H1 (cell line): Measurements from ENCODE around the gene SLC7A7. TPM values are rescaled to one million over a fixed set of nuclear protein-coding genes. Genes with fewer than 3 reads are reported as not detected.

Source experiments
- CTCF ChIA-PET: fragments of 300-600 bp; sonication (Branson Sonifier 250); formaldehyde crosslinking; loops from one replicate; lab custom pipeline; 2021; ENCODE audit not compliant: partially characterized antibody; lab: Charles Lee
- POLR2A ChIA-PET: fragments of 300-600 bp; sonication (Branson Sonifier 250); formaldehyde crosslinking; loops from one replicate; lab custom pipeline; 2021; ENCODE audit warnings: inconsistent platforms; ENCODE audit not compliant: partially characterized antibody; lab: Charles Lee
- DNase-seq, 2 experiments: peaks; one replicate each; pipeline versions ENCODE4 v3.0.0 to v3.0.0-alpha.2; 2010 to 2022; ENCODE audit warnings: low spot score in 2 of 2, low read depth in 1 of 2, mixed read lengths in 1 of 2
- FAIRE-seq: peaks from 2 replicates; lab custom pipeline; 2011; peaks lifted over from hg19 to GRCh38; lab: Jason Lieb, UNC
- H2AFZ ChIP-seq: 2 replicates; pipeline ENCODE4 v1.8.1; 2012; ENCODE audit warnings: low read length, inconsistent platforms
- H2AK5ac ChIP-seq: 2 replicates; pipeline ENCODE4 v1.6.1; 2013; ENCODE audit warnings: low read depth, low read length
- H2BK120ac ChIP-seq: replicated peaks from 2 replicates; pipeline ENCODE3; 2013; ENCODE audit warnings: low read depth, low read length, inconsistent platforms
- H2BK12ac ChIP-seq: 2 replicates; pipeline ENCODE4 v1.6.1; 2013; ENCODE audit warnings: low read depth, low read length
- H2BK15ac ChIP-seq: 2 replicates; pipeline ENCODE4 v1.6.1; 2013; ENCODE audit warnings: low read length
- H2BK20ac ChIP-seq: 2 replicates; pipeline ENCODE4 v1.6.1; 2013; ENCODE audit warnings: low read length
- H2BK5ac ChIP-seq: 2 replicates; pipeline ENCODE4 v1.6.1; 2013; ENCODE audit warnings: low read depth, low read length
- H3K14ac ChIP-seq: 2 replicates; pipeline ENCODE4 v1.6.1; 2013; ENCODE audit warnings: inconsistent platforms; ENCODE audit not compliant: insufficient read length
- H3K18ac ChIP-seq: 2 replicates; pipeline ENCODE4 v1.6.1; 2013; ENCODE audit warnings: low read length; ENCODE audit errors: extremely low read depth
- H3K23ac ChIP-seq: 2 replicates; pipeline ENCODE4 v1.6.1; 2013; ENCODE audit warnings: inconsistent platforms; ENCODE audit not compliant: insufficient read length
- H3K23me2 ChIP-seq: 2 replicates; pipeline ENCODE4 v1.6.1; 2013; ENCODE audit warnings: low read depth, low read length
- H3K27ac ChIP-seq: 2 replicates; pipeline ENCODE4 v1.6.1; 2011; ENCODE audit warnings: low read depth, low read length, inconsistent platforms
- H3K27me3 ChIP-seq, 4 experiments: replicated peaks in 1 of 4; 1 replicate in 1 of 4; 2 replicates in 3 of 4; pipeline versions ENCODE4 v1.6.1 to v1.8.1; 2011 to 2013; ENCODE audit warnings: low read length in 3 of 4, mild to moderate bottlenecking in 3 of 4, inconsistent platforms in 2 of 4, mixed read lengths in 2 of 4, moderate library complexity in 1 of 4; ENCODE audit not compliant: control insufficient read depth in 3 of 4, insufficient read depth in 3 of 4; ENCODE audit errors: extremely low read depth in 1 of 4
- H3K36me3 ChIP-seq, 4 experiments: 2 replicates each; pipeline versions ENCODE4 v1.6.1 to v1.8.1; 2011 to 2013; ENCODE audit warnings: mild to moderate bottlenecking in 4 of 4, low read length in 3 of 4, moderate library complexity in 2 of 4, control low read depth in 1 of 4, inconsistent platforms in 1 of 4; ENCODE audit not compliant: insufficient read depth in 4 of 4, control insufficient read depth in 2 of 4
- H3K4ac ChIP-seq: replicated peaks from 2 replicates; pipeline ENCODE3; 2013; ENCODE audit warnings: low read length, low read depth, mixed read lengths, inconsistent platforms; ENCODE audit not compliant: insufficient read length
- H3K4me1 ChIP-seq, 4 experiments: replicated peaks in 1 of 4; 1 replicate in 1 of 4; 2 replicates in 3 of 4; pipeline versions ENCODE4 v1.6.1 to v1.8.1; 2011 to 2013; ENCODE audit warnings: low read length in 3 of 4, inconsistent platforms in 2 of 4, mixed read lengths in 1 of 4; ENCODE audit not compliant: insufficient read depth in 4 of 4, control insufficient read depth in 3 of 4
- H3K4me2 ChIP-seq, 2 experiments: 2 replicates each; pipeline versions ENCODE4 v1.6.1 to v1.8.1; 2011 to 2013; ENCODE audit warnings: low read depth in 2 of 2, low read length in 2 of 2, control low read depth in 1 of 2, inconsistent platforms in 1 of 2, mild to moderate bottlenecking in 1 of 2; ENCODE audit not compliant: insufficient read depth in 1 of 2
- H3K4me3 ChIP-seq, 4 experiments: fragments of 200-600, 300-600 bp in 1 of 4; sonication (generic), shearing (Covaris generic), sonication (Bioruptor Twin) in 1 of 4; 2 replicates each; pipeline versions ENCODE4 v1.5.1 to v1.8.1; 2011 to 2016; ENCODE audit warnings: low read length in 4 of 4, low read depth in 3 of 4, control low read depth in 2 of 4, inconsistent platforms in 2 of 4, mild to moderate bottlenecking in 2 of 4, mixed read lengths in 1 of 4, moderate library complexity in 1 of 4; ENCODE audit not compliant: insufficient read depth in 2 of 4; ENCODE audit errors: extremely low read depth in 1 of 4
- H3K56ac ChIP-seq: replicated peaks from 2 replicates; pipeline ENCODE3; 2013; ENCODE audit warnings: low read depth, mild to moderate bottlenecking, mixed read lengths, low read length, inconsistent platforms; ENCODE audit not compliant: insufficient read length
- H3K79me1 ChIP-seq: 2 replicates; pipeline ENCODE4 v1.6.1; 2013; ENCODE audit warnings: low read depth, low read length, control low read depth
- H3K79me2 ChIP-seq, 2 experiments: 2 replicates each; pipeline versions ENCODE4 v1.6.1 to v1.8.1; 2012 to 2013; ENCODE audit warnings: low read length in 2 of 2, mild to moderate bottlenecking in 2 of 2, inconsistent platforms in 1 of 2; ENCODE audit not compliant: insufficient read depth in 2 of 2, control insufficient read depth in 1 of 2
- H3K9ac ChIP-seq, 4 experiments: replicated peaks in 1 of 4; 1 replicate in 1 of 4; 2 replicates in 3 of 4; pipeline versions ENCODE4 v1.6.1 to v1.8.1; 2011 to 2013; ENCODE audit warnings: low read depth in 3 of 4, low read length in 3 of 4, control low read depth in 2 of 4, mild to moderate bottlenecking in 2 of 4, moderate library complexity in 2 of 4, inconsistent platforms in 1 of 4; ENCODE audit errors: extremely low read depth in 1 of 4
- H3K9me3 ChIP-seq, 2 experiments: 2 replicates each; pipeline versions ENCODE4 v1.6.1 to v1.8.1; 2012 to 2013; ENCODE audit warnings: mild to moderate bottlenecking in 2 of 2, moderate library complexity in 2 of 2, control low read depth in 1 of 2, inconsistent platforms in 1 of 2, low read depth in 1 of 2, low read length in 1 of 2, mixed read lengths in 1 of 2; ENCODE audit not compliant: insufficient read depth in 2 of 2
- H4K20me1 ChIP-seq, 2 experiments: replicated peaks in 1 of 2; 2 replicates each; pipeline versions ENCODE3 to v1.8.1; 2011 to 2013; ENCODE audit warnings: inconsistent platforms in 2 of 2, low read length in 2 of 2, mild to moderate bottlenecking in 1 of 2; ENCODE audit not compliant: insufficient read depth in 2 of 2, control insufficient read depth in 1 of 2
- H4K5ac ChIP-seq: 2 replicates; pipeline ENCODE4 v1.6.1; 2013; ENCODE audit warnings: low read length, low read depth, mixed read lengths, inconsistent platforms; ENCODE audit not compliant: insufficient read length
- H4K8ac ChIP-seq: 2 replicates; pipeline ENCODE4 v1.8.0; 2013; ENCODE audit warnings: mild to moderate bottlenecking, moderate library complexity, low read length, inconsistent platforms; ENCODE audit not compliant: insufficient read depth; ENCODE audit errors: extremely low read depth
- H4K91ac ChIP-seq: replicated peaks from 2 replicates; pipeline ENCODE3; 2013; ENCODE audit warnings: low read length, mixed read lengths, inconsistent platforms; ENCODE audit not compliant: insufficient read length
- GABPA ChIP-seq: IDR thresholded peaks from 2 replicates; pipeline ENCODE4 v1.6.1; 2011; ENCODE audit warnings: mild to moderate bottlenecking, low read length, moderate library complexity, borderline replicate concordance; ENCODE audit not compliant: insufficient read depth
- TEAD4 ChIP-seq: IDR thresholded peaks from 2 replicates; pipeline ENCODE4 v1.6.1; 2012; ENCODE audit warnings: low read depth, low read length, inconsistent platforms, mixed read lengths
- WGBS, 2 experiments: shearing (Covaris generic) in 1 of 2; methylation state at CpG; one replicate each; pipeline versions ENCODE4 v1.1.6 to v1.1.7; 2013 to 2015; ENCODE audit warnings: low lambda C conversion rate in 2 of 2, mixed read lengths in 2 of 2, inconsistent platforms in 1 of 2, low coverage in 1 of 2, missing lambda C conversion rate in 1 of 2; ENCODE audit not compliant: insufficient replicate concordance in 2 of 2, insufficient coverage in 1 of 2, insufficient read length in 1 of 2; ENCODE audit errors: extremely low coverage in 1 of 2, missing lambda C conversion rate in 1 of 2; 5-methylcytosine and 5-hydroxymethylcytosine counted together
- polyA plus RNA-seq, 7 experiments: library from polyadenylated mRNA; depleted of rRNA in 3 of 7; stranded (reverse) in 5 of 7; unstranded in 2 of 7; fragments of >200 nt in 5 of 7; fragments of 200-250 nt in 2 of 7; gene quantifications; 1 replicate in 5 of 7; 2 replicates in 1 of 7; 4 replicates in 1 of 7; pipeline versions ENCODE4 v1.2.1 to v1.2.3, GENCODE V29; 2011 to 2013; ENCODE audit warnings: missing spikeins in 2 of 7, mixed read lengths in 2 of 7
- total RNA-seq: library from RNA; stranded (reverse); fragmentation: NEBNext Ultra II Directional; extraction: Animal tissue kit (Norgen Biotek cat#: 25700); gene quantifications from 2 replicates; pipeline ENCODE4 v1.2.1, GENCODE V29; 2021

The SLC7A7 gene
- total and polyA plus RNA-seq, 2 of the 8 experiments (the other 6 are each of a cell fraction or from before 2014, with no cell fraction given), result 5.8 to 14.9 TPM

- Histone ChIP-seq H2AFZ (no peak overlapping the region), H3K4me3 (no peak overlapping the region), H3K27ac (no peak overlapping the region), H3K79me2 (no peaks in the 10 kb centered on the region), H3K4me1 (peaks cover 0 to 2% (median under 1%) of the 10 kb centered on the region in 4 experiments; a peak in 2 of 7 replicates), H3K18ac (no peak overlapping the region), H2BK12ac (no peak overlapping the region), H3K36me3 (no peaks in the 10 kb centered on the region), H3K23ac (no peak overlapping the region), H3K4me2 (no peak overlapping the region), H4K5ac (no peak overlapping the region), H3K9ac (no peak overlapping the region), H2BK120ac (no peak overlapping the region), H4K91ac (no peak overlapping the region), H2BK5ac (no peak overlapping the region), H3K79me1 (no peaks in the 10 kb centered on the region), H2BK20ac (no peak overlapping the region; the same call in 1 of the 2 replicates), H4K8ac (no peak overlapping the region), H3K56ac (no peak overlapping the region), H3K14ac (no peak overlapping the region), H3K27me3 (no peaks in the 10 kb centered on the region), H3K9me3 (no peaks in the 10 kb centered on the region), H2AK5ac (no peak overlapping the region), H4K20me1 (no peaks in the 10 kb centered on the region), H3K4ac (no peak overlapping the region), H3K23me2 (no peaks in the 10 kb centered on the region), H2BK15ac (no peak overlapping the region)
- no peak for DNase-seq
- FAIRE-seq, result no peak
- POLR2A ChIA-PET, result interaction anchor here (0.6 to 1.9 kb wide), 3 partner anchors 9 to 203 kb away, joined by 3 to 7 read pairs (median 5); no protein-coding TSS in a partner anchor
- TF ChIP-seq GABPA, result no peak
- 0 out of 2 replicates have a peak, but pooled peaks have one; percentile 28 for TF ChIP-seq TEAD4
- CTCF ChIA-PET, result interaction anchor here (0.7 to 53.1 kb wide), 12 partner anchors 11 to 252 kb away, joined by 3 to 1562 read pairs (median 5); partner anchors contain the start of genes LRP10, MMP14 and REM2
- WGBS, 2 experiments, result 89% methylated on average over 13 of the region's 13 CpGs; no CpG with 5 or more reads in 1 of the 2 experiments
Observed at GRCh38 chr14:22807432-22808087, 7.7 kb downstream of the SLC7A7 start.
